GM21529 (cell line): ENCODE results near the gene TMEM213.

Source experiments
- ATAC-seq: cut with Tn5 transposase; IDR thresholded peaks from one replicate; pipeline ENCODE4 v1.9.1; 2021; ENCODE audit not compliant: unreplicated experiment

TMEM213 gene

DNA sequence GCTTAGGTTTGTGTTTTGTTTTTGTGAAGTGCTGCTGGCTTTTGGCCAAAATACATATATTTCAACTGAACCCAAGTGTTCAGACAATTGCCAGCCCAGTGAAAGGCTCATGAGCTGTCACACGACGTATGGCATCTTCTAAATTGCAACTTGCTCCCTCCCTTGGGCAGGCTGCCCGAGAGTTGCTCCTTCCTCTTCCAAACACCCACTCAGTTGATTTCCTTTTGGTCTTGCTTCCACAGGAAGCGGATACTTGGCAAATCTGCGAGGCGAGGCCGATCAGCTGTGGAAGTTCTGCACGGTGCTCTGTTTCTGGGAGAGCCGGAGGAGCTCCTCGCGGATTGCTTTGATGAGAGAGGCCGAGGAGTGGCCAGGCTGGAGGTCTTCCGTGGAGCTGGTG is 39.8 kb downstream of the TMEM213 start:
- no peak for ATAC-seq

DNA sequence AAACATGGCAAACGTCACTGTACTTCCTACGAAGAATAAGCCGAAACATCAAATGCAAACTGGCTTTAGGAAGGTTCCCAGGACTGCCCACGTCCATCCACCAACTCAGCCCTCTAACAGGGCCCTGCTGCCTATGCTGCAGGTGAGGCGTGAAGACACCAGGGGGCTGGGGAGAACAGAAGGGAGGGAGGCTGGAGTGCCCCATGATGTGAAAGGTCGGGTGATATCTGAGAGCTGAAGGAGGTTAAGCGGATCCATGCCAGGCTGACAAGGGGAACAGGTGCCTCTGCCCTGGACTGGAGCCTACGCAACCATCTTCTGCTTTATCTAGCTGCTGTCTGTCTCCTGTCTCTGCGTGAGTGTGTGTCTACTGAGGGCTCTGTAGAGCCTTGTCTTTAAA is 40.4 kb downstream of the TMEM213 start:
- ATAC-seq, result no peak

DNA sequence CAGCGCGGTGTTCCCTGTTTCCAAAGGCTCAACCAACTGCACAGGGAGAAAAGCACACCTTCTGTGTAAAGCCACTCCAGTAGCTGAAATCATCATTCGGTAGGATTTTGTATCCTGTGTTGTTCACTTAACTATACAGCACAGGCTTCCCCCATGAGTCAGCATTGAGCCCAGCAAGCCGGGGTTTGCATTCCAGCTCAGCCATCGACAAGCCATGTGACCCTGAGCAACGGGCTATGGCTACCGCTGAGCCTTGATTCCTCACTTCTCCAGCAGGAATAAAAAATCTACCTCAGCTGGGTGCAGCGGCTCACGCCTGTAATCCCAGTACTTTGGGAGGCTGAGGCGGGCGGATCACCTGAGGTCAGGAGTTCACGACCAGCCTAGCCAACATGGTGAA is 44.3 kb downstream of the TMEM213 start:
- no peak for ATAC-seq

DNA sequence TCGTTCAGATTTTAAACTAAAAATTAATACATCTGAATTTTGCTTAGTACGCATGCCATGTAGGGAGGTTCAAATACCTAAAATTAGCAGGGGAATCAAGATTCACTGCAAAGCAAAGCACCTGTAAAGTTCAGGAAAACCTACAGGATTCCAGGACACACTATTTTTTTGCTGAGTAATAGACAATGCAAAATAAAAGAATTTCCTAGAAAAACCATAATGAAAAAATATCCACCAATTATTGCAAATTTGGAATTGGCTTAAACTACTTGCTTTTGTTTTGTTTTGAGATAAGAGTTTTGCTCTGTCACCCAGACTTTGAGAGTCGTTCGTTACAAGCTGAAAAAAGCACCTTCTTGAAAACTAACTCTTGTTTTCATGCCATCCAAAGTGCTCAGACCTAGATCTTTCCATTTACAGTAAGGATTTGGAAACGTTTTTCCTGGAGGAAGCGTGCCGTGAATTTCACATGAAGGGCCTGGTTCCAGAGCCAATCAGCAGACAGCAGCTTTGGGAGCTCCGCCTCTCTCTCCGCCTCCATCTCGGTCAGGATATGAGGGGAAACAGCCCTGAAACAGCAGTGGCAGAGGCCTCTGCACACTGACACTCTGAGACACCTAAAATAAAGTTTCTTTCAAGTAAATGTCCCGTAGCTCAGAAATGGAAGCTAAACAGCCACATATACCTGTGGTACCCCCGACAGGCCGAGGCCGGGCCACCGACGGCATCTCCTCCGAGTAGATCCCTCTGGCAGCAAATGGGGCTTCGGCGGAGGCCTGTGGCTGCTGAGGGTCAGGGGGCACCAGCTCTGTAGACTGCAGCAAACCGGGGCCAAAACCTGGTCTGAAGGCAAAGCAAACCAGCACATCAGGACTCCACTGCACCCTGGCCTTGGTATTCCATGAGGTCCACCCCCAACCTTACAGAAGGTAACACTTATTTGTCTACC is 46.1 kb downstream of the TMEM213 start:
- no peak for ATAC-seq

DNA sequence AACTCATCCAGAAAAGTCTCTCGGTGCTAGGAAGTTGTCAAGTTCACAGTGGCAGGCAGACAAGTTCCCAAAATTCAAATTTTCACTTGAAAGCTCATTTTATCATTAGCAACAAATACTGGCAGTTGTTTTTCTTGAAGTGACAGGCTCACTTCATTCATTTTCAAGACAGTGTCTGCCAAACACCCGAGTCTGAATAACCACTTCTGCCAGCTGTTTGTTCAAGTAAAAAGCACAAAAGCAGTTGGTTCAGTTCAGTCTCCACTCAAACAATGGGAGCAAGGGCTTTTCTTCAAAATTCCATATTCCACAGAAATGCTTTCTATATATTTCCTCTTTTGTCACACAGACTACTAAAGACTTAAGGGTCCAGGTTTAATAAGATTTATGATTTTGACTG is 47.9 kb downstream of the TMEM213 start:
- ATAC-seq, result no peak

DNA sequence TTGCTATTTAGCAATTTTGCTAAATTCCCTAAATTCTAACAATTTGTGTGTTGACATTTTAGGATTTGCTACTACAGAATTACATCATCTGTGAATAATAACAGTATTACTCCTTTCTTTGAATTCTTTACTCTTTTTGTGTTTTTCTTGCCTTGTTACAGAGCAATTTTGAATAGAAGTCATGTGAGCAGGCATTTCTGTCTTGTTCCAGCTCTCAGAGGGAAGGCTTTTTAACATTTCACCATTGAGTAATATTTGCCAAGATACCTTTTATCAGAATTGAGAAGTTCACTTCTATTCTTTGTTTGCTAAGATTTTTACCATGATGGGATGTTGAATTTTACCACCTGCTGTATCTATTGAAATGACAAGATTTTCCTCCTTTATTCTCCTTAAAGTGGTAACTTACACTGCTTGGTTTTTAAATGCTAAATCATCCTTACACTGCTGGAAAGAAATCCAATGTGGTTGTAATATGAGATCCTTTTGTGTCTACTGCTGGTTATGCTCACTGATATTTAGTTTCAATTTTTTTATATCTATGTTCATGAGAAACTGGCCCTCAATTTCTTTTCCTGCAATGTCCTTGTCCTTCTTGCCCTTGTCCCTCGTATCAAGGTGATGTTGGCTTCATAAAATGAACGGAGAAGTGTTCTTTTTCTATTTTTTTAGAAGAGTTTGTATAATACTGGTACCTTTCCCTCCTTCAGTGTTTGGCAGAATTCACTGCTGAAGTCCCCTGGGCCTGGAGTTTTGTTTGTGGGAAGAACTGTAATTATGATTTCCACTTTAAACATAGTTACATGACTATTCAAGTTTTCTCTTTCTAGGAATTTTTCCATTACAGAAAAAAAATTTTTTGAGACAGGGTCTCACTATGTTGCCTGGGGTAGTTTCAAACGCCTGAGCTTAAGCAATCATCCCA is 50.5 kb downstream of the TMEM213 start:
- ATAC-seq, result no peak

DNA sequence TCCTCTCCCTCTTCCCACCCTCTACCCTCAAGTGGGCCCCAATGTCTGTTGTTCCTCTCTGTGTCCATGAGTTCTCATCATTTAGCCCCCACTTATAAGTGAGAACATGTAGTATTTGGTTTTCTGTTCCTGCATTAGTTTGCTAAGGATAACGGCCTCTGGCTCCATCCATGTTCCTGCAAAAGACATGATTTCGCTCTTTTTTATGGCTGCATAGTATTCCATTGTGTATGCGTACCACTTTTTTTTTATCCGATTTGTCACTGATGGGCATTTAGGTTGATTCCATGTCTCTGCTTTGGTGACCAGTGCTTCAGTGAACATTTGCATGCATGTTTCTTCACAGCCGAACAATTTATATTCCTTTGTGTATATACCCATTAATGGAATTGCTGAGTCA is 51.9 kb downstream of the TMEM213 start:
- no peak for ATAC-seq

DNA sequence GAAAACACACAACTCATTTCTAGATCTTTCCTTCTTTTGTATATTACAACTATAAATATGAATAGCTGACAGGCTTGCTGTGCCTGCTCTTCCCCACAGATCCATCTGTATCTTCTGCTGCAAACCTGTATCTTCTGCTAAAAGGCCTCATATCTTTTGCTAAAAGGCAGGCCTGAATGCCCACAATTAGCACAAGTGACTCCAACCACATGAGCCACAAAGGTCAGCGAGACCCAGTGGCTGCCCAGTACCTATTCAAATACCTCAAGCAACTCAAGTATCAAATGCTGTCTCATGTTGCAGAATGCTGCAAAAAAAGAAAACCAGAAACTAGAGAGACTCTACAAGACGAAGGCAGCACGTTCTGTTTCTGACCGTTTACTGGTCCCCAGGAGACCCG is 54.7 kb downstream of the TMEM213 start:
- ATAC-seq, result no peak

DNA sequence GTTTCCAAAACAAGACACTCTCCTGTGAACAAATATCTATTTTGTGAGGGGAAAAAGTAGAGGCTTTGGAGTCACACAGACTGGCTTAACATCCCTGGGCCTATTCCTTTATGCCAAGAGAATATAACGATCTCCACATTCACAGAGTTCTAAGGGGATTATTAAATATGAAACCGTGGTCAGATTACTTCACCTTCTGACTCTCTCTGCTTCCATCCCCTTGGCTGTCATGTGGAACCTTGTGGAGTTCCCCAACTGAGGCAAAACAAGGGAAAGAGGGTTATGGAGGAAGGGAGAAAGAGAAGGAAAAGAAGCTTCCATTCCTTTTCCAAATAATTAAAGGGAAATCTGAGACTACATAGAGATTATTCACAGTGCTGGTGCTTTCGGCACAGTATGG is 55.7 kb downstream of the TMEM213 start:
- no peak for ATAC-seq

DNA sequence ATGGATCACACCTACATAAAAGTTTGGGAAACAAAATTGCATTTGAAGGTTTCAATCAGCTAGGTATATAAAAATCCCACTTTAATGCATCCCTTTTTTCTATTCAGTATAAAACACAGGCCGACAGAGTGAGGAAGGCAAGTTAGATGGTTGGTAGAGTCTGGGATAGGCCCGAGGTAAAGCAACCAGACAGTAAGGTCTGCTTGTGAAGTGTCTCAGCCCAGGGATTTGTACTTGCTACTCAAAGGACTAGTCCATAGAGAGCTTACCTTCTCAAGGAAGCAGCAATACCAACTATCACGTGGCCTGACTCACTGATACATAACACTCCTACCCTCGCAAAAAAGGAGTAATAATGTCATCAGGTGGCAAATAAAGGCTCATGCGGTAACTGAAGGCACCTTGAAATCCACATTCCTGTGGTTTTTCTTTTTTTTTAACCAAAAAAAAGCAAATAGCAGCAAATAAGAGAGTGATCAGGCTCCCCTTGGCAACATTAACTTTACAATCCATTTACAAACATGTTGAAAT is 56.4 kb downstream of the TMEM213 start:
- ATAC-seq, result no peak

DNA sequence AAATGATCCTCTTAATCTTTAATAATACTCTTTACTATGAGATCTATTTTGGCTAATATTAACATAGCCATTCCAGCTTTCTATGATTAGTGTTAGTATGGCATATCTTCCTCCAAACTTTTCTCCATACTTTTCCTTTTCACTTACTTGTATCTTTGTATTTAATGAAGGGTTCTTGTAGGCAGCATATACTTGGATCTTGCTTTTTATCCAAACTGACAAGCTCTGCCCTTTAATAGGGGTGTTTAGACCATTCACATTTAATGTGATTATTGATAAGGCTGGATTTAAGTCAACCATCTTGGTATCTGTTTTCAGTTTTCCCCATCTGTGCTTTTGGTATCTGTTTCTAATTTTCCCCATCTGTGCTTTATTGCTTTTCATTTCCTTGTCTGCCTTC is 59.9 kb downstream of the TMEM213 start:
- ATAC-seq, result no peak

DNA sequence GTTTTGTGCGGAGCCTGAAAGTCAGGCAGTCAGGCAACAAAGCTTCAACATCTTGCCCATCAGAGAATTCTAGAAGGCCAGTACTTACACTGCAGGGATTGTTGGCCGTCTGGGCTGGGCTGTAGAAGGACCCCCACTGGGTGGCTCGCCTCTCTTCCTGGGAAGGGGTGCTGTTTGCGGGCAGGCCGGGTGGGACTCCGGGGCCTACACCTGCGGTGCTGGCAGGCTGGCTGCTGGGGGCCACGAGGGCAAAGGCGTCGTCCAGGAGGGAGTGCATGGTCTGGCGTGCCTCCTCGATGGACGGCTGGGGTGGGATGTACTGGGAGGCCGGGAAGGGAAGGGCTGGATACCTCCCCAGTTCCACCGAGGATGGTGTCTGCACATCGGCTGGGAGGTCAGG is 63.3 kb downstream of the TMEM213 start:
- ATAC-seq, result no peak

DNA sequence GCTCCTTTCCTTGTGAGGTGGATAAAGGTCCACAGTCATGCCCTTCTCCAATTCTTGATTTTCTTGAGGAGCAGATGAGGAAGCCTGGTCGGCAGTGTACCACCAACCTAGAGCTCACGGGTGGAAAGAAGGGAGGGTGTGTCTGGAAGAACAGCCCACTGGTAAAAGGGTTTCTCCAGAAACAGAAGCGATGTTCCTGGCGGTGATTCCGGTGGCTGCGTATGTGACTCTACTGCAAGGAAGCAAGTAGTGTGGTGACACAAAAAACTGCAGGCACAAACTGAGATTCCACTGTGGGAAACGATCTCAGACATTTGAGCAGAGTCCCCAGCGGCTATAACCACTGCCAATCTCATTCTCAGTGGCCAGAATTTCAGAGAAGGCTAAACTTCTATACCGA is 66.1 kb downstream of the TMEM213 start:
- ATAC-seq, result no peak

DNA sequence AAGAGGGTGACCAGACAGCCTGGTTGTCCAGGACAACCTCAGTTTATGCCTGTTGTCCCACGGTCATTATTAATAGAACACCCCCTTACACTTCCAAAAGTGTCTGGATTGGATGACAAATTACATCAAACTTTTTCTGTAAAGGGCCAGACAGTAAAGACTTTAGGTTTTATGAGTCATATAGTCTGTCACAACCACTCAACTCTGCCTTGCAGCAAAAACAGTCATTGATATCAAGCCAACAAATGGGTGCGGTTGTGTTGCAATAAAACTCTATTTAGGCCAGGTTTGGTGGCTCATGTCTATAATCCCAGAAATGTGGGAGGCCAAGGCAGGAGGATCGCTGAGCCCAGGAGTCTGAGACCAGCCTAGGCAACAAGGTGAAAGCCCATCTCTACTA is 66.9 kb downstream of the TMEM213 start:
- ATAC-seq, result no peak

DNA sequence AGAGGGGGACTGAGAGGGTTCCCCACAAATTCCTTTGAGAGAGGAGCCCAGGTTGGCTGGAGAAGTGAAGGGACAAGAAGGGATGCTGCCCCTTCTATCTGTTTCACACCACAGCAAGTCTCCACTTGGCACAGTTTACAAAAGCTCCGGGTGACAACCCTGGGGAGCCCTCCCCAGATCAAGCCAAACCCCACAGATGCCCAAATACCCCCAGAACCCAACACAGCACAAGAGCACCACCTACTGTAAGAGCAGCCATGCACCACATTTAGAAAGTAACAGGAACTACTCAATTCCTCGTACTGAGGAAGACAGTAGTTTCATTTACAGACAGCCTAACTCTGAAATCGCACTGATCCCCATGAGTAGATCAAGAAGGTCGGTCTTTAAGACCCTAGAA is 68.0 kb downstream of the TMEM213 start:
- ATAC-seq, result no peak

DNA sequence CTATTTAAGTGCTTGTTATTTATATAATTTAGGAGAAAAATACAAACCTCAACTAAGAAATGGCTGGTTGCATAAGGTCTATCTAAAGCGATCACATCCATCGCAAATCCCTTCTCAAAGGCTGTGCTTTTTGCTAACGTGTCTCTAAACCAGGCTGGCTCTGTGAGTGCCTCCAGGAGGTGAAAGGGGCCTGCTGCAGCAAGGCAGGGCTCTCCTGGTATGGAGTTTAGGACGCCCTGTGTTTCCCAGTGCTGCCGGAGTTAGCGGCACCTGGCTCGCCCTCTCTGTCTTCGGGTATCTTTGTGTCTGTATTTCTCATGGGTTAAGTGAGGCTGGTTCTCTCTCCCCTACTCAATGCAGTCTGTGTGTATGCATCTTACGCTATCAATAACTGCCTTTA is 68.6 kb downstream of the TMEM213 start:
- no peak for ATAC-seq

DNA sequence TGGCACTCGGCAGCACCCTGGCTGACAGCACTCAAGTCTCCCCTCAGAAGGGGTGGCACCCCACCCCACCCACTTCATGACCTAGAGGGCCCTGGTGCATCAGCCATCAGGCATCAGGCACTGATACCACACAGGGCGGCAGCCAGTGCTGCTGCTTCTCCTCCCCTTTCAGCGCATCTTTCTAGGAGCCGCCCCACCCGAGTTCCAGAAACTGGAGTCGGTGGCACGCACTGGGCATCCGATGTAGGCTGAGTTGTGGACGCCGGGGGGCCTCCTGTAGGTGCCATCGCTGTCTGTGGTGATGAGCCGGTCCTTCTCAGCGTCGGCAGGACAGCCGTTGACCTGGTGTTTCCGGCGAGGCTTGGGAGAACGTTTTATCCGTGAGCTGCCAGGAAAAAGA is 70.0 kb downstream of the TMEM213 start:
- no peak for ATAC-seq

DNA sequence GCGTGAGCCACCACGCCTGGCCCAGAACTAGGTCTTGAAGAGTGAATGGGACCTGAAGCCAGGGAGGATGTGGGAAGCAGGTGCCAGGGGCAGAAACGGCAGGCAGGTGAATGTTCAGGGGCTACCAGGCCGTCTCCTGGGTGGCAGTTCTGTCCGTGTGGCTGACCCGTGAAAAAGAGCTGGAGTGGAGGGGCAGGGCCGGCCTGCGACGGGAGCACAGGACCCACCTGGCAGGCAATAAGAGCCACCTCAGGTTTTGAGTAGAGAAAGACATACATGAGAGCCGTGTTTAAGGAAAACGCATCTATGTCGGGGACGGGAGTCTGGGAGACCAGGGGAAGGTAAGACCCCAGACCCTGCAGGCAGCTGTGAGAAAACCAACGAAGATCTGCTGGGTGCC is 70.9 kb downstream of the TMEM213 start:
- no peak for ATAC-seq

DNA sequence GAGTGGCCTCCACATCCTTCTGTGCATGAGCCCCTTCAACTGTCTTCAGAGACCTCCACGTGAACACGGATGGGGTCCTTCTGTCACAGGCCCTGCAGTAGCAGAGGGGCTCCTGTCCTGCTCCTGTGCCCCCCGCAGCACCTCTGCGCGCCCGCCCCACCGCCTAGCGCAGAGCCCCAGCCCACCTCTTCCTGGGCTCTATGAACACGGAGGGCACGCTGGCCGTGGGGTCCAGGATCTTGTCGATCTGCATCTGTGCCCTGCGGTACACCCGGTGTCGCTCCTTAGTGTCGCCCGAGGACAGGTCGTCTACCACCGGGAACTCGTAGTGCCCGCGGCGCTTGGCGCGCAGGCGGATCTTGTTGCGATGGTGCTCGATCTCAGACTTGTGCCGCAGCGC is 71.6 kb downstream of the TMEM213 start:
- ATAC-seq, result no peak

DNA sequence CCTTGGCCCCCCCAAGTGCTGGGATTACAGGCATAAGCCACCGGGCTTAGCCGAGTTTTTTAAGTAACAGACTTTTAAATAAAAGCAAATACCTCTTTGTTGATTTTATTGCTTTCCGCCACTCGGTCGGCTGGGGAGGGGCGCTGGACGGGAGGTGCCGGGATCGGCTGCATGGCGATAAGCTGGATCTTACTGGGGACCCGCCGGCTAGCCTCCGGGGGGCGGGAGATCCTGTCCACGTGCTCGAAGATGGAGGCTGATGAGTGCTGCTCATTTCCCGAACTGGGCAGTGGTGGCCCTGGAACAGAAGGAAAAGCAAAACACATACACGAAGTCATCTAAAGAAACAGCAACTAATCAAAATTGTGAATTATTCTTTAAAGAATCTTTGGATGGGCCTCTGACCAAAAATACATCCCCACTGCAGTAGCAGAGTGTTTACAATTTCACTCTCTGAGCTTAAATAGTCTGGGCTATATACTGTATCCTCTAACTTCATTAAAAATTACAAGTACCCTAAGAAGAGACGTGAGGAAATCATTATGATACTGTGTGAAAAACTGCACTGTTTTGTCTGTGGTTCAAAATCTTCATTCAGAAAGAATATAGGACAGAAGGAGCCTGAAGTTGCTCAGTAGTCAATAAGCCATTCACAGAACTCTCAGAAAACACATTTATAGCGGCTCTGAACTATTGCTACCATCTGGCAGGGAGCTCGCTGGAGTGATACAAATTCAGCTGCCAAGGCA is 73.4 kb downstream of the TMEM213 start:
- ATAC-seq, result no peak

DNA sequence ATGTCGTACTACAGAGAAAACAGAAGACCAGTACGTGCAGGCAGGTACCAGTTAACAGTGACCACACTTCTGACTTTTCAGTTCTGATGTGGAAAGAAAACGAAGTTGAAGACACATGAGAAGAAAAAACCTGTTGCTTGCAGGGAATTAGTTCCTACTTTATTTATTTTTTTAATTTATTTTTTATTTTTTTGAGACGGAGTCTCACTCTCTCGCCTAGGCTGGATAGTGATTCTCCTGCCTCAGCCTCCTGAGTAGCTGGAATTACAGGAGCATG is 74.0 kb downstream of the TMEM213 start:
- ATAC-seq, result no peak
